A549 (cell line): ENCODE data around the gene SOX5. TPM values are rescaled to one million over a fixed set of nuclear protein-coding genes. Genes with fewer than 3 reads are reported as not detected.

Source experiments
- ATAC-seq, 2 experiments: fragments of 200-7000 bp in 1 of 2; fragments of >200 bp in 1 of 2; cut with Nextera tagmentation in 1 of 2; cut with Tn5 transposase in 1 of 2; 3 replicates each; pipeline versions ENCODE4 v1.8.0 to v1.9.1; 2018 to 2020; ENCODE audit warnings: mild to moderate bottlenecking in 1 of 2, moderate library complexity in 1 of 2
- CTCF ChIA-PET: fragments of 300-600 bp; sonication (Branson Sonifier 250); formaldehyde crosslinking; extraction: SDS; loops from one replicate; lab custom pipeline; 2021; ENCODE audit warnings: antibody characterized with exemption, inconsistent platforms; lab: Yijun Ruan, JAX
- POLR2A ChIA-PET: fragments of 350-600 bp; formaldehyde crosslinking; extraction: SDS; loops from one replicate; lab custom pipeline; 2021; ENCODE audit warnings: antibody characterized with exemption, inconsistent platforms; lab: Yijun Ruan, JAX
- DNase-seq, 2 experiments: peaks; one replicate each; pipeline versions ENCODE4 v3.0.0 to v3.0.0-alpha.2; 2011 to 2016; ENCODE audit warnings: low read depth in 1 of 2, low spot score in 1 of 2
- FAIRE-seq: peaks from 2 replicates; lab custom pipeline; 2011; peaks lifted over from hg19 to GRCh38; lab: Jason Lieb, UNC
- H3K27ac ChIP-seq, 2 experiments: fragments of >200 bp; sonication (Bioruptor Twin); formaldehyde crosslinking; 3 replicates each; pipeline ENCODE4 v1.5.1; 2016 to 2017
- H3K4me1 ChIP-seq: fragments of >200 bp; sonication (Bioruptor Twin); formaldehyde crosslinking; 3 replicates; pipeline ENCODE4 v1.6.1; 2016
- H3K4me2 ChIP-seq: fragments of >200 bp; sonication (Bioruptor Twin); formaldehyde crosslinking; 3 replicates; pipeline ENCODE4 v1.6.1; 2016
- H3K4me3 ChIP-seq: fragments of >200 bp; sonication (Bioruptor Twin); formaldehyde crosslinking; 3 replicates; pipeline ENCODE4 v1.5.1; 2016
- H3K9me3 ChIP-seq: fragments of >200 bp; sonication (Bioruptor Twin); formaldehyde crosslinking; 3 replicates; pipeline ENCODE4 v1.6.1; 2016
- ATOH8 ChIP-seq: fragments of 250-450 bp; sonication (Bioruptor Pico); IDR thresholded peaks from 2 replicates; pipeline ENCODE4 v1.5.0; 2020; ENCODE audit warnings: low read depth, mild to moderate bottlenecking, moderate library complexity
- BHLHE40 ChIP-seq: IDR thresholded peaks from 2 replicates; pipeline ENCODE4 v1.6.1; 2012; ENCODE audit warnings: low read depth, low read length, inconsistent platforms
- CBX2 ChIP-seq: fragments of 200-600 bp; sonication (generic); IDR thresholded peaks from 2 replicates; pipeline ENCODE4 v1.6.1; 2016; ENCODE audit warnings: low read depth, mild to moderate bottlenecking, borderline replicate concordance
- CHD2 ChIP-seq: fragments of 150-350 bp; IDR thresholded peaks from 2 replicates; pipeline ENCODE4 v1.6.1; 2014; ENCODE audit warnings: low read length; ENCODE audit not compliant: partially characterized antibody
- ELK1 ChIP-seq: fragments of 150-350 bp; IDR thresholded peaks from 2 replicates; pipeline ENCODE4 v1.6.1; 2014; ENCODE audit warnings: low read depth, mild to moderate bottlenecking, low read length
- ESRRA ChIP-seq: fragments of 150-350 bp; IDR thresholded peaks from 2 replicates; pipeline ENCODE4 v1.6.1; 2014; ENCODE audit warnings: mild to moderate bottlenecking, low read length, borderline replicate concordance
- FOSB ChIP-seq: fragments of 250-450 bp; sonication (Bioruptor Pico); IDR thresholded peaks from 2 replicates; pipeline ENCODE4 v1.5.0; 2020; ENCODE audit warnings: mild to moderate bottlenecking, moderate library complexity
- GATA3 ChIP-seq: IDR thresholded peaks from 2 replicates; pipeline ENCODE4 v1.6.1; 2012; ENCODE audit warnings: borderline replicate concordance
- HDAC2 ChIP-seq: fragments of 200-600 bp; sonication (generic); IDR thresholded peaks from 2 replicates; pipeline ENCODE4 v1.6.1; 2016
- HOXB13 ChIP-seq: fragments of 250-450 bp; sonication (Bioruptor Pico); IDR thresholded peaks from 2 replicates; pipeline ENCODE4 v1.5.0; 2020; ENCODE audit warnings: low read depth, mild to moderate bottlenecking, moderate library complexity
- HOXB5 ChIP-seq: fragments of 250-450 bp; sonication (Bioruptor Pico); IDR thresholded peaks from 2 replicates; pipeline ENCODE4 v1.5.0; 2020; ENCODE audit warnings: mild to moderate bottlenecking, moderate library complexity
- JUNB ChIP-seq: fragments of >200 bp; sonication (Bioruptor Twin); formaldehyde crosslinking; IDR thresholded peaks from 2 replicates; pipeline ENCODE4 v1.6.1; 2016
- MAFK ChIP-seq: fragments of 450-650 bp; IDR thresholded peaks from 2 replicates; pipeline ENCODE4 v1.6.1; 2014; ENCODE audit not compliant: partially characterized antibody
- MAX ChIP-seq: IDR thresholded peaks from 2 replicates; pipeline ENCODE4 v1.6.1; 2012
- MYC ChIP-seq: IDR thresholded peaks from 2 replicates; pipeline ENCODE4 v1.6.1; 2012; ENCODE audit warnings: mild to moderate bottlenecking, inconsistent platforms, low read length, improper control_type of control experiment, borderline replicate concordance
- PBX3 ChIP-seq: IDR thresholded peaks from 2 replicates; pipeline ENCODE4 v1.6.1; 2012
- POLR2AphosphoS2 ChIP-seq: conservative IDR thresholded peaks from 2 replicates; pipeline ENCODE4 v1.6.1; 2012; ENCODE audit warnings: low read length, improper control_type of control experiment, inconsistent platforms
- RAD21 ChIP-seq, 2 experiments: fragments of >200 bp in 1 of 2; sonication (Bioruptor Twin) in 1 of 2; formaldehyde crosslinking in 1 of 2; IDR thresholded peaks in 1 of 2; conservative IDR thresholded peaks in 1 of 2; 2 replicates in 1 of 2; 3 replicates in 1 of 2; pipeline ENCODE4 v1.6.1; 2012 to 2018; ENCODE audit warnings: inconsistent platforms in 1 of 2
- RARB ChIP-seq: fragments of 250-450 bp; sonication (Bioruptor Pico); IDR thresholded peaks from 2 replicates; pipeline ENCODE4 v1.8.0; 2021; ENCODE audit warnings: mild to moderate bottlenecking, moderate library complexity
- SREBF2 ChIP-seq: fragments of 450-650 bp; IDR thresholded peaks from 2 replicates; pipeline ENCODE4 v1.6.1; 2014; ENCODE audit warnings: mild to moderate bottlenecking, moderate library complexity
- USF2 ChIP-seq: fragments of 450-650 bp; IDR thresholded peaks from 2 replicates; pipeline ENCODE4 v1.6.1; 2014; ENCODE audit warnings: antibody characterized with exemption
- ZC3H11A ChIP-seq: fragments of 450-650 bp; IDR thresholded peaks from 2 replicates; pipeline ENCODE4 v1.6.1; 2014; ENCODE audit warnings: antibody characterized with exemption, mild to moderate bottlenecking
- ZNF302 ChIP-seq: fragments of 250-450 bp; sonication (Bioruptor Pico); IDR thresholded peaks from 2 replicates; pipeline ENCODE4 v1.9.0; 2021; ENCODE audit warnings: inconsistent platforms, mild to moderate bottlenecking, moderate library complexity
- WGBS: methylation state at CpG from one replicate; pipeline ENCODE4 v1.1.6; 2017; ENCODE audit errors: missing lambda C conversion rate; 5-methylcytosine and 5-hydroxymethylcytosine counted together
- polyA plus RNA-seq, 4 experiments: library from polyadenylated mRNA; depleted of rRNA in 3 of 4; stranded (reverse); fragments of >200 nt; fragmentation: RNase III in 1 of 4; extraction: RNeasy Plus Mini Kit Qiagen cat#74134 plus additional on column Dnase treatment in 1 of 4; gene quantifications; 2 replicates in 3 of 4; 3 replicates in 1 of 4; pipeline ENCODE4 v1.2.3, GENCODE V29; 2011 to 2017

SOX5 gene
- polyA plus RNA-seq, 2 of the 4 experiments (the other 2 are of a cell fraction) = not detected

- H3K4me2 ChIP-seq = no peak overlapping the region
- WGBS = 2% methylated on average over 5 of the region's 5 CpGs
Observed at GRCh38 chr12:23888396-23889068, 60.9 kb downstream of the SOX5 start.

GRCh38 chr12:23887055-23887835 is 62.2 kb downstream of the SOX5 start:
- POLR2A ChIA-PET = no interaction called here
- H3K4me3 ChIP-seq = no peak overlapping the region
- H3K4me1 ChIP-seq = no peaks in the 10 kb centered on the region
- no peak for DNase-seq
- ATAC-seq = no peak
- CTCF ChIA-PET = no interaction called here
- H3K9me3 ChIP-seq = no peaks in the 10 kb centered on the region
- 40% methylated on average over 3 of the region's 3 CpGs for WGBS
- no peak overlapping the region for H3K4me2 ChIP-seq
- FAIRE-seq = no peak
- H3K27ac ChIP-seq = no peak overlapping the region
- TF ChIP-seq JUNB (no peak), POLR2AphosphoS2 (no peak), RAD21 (conservative IDR thresholded peaks at IDR 0.05 in 1 of 2, IDR thresholded peaks at IDR 0.05 in 1 of 2) (no peak), PBX3 (no peak), USF2 (no peak)

More at GRCh38 chr12:23888396-23889068, 60.9 kb downstream of the SOX5 start:
- H3K9me3 ChIP-seq = no peaks in the 10 kb centered on the region
- no peaks in the 10 kb centered on the region for H3K4me1 ChIP-seq
- ATAC-seq = no peak
- ChIA-PET POLR2A (no interaction called here), CTCF (no interaction called here)
- no peak overlapping the region for H3K4me3 ChIP-seq
- no peak for FAIRE-seq
- DNase-seq = no peak
- no peak for TF ChIP-seq RARB (CRISPR knock-in tag)
- peak; percentile 77 for TF ChIP-seq MAFK
- H3K27ac ChIP-seq = no peak overlapping the region

GRCh38 chr12:23885394-23885793 is 64.1 kb downstream of the SOX5 start:
- no peak for FAIRE-seq
- Histone ChIP-seq H3K4me2 (no peak overlapping the region), H3K9me3 (no peaks in the 10 kb centered on the region), H3K4me1 (no peaks in the 10 kb centered on the region), H3K27ac (no peak overlapping the region), H3K4me3 (no peak overlapping the region)
- no peak for DNase-seq
- no peak for ATAC-seq
- POLR2A ChIA-PET = no interaction called here
- WGBS = 3% methylated on average over 2 of the region's 2 CpGs
- TF ChIP-seq ZC3H11A (no peak), ELK1 (no peak), ESRRA (no peak), SREBF2 (no peak)
- CTCF ChIA-PET = no interaction called here

GRCh38 chr12:23884909-23885308 is 64.6 kb downstream of the SOX5 start:
- no peak overlapping the region for H3K27ac ChIP-seq
- H3K4me3 ChIP-seq = no peak overlapping the region
- H3K4me2 ChIP-seq = no peak overlapping the region
- ATAC-seq (no peak), DNase-seq (no peak), FAIRE-seq (no peak)
- H3K4me1 ChIP-seq = no peaks in the 10 kb centered on the region
- ChIA-PET CTCF (no interaction called here), POLR2A (no interaction called here)
- TF ChIP-seq HOXB13 (CRISPR knock-in tag) = no peak
- no peak for TF ChIP-seq ATOH8 (CRISPR knock-in tag)
- no peak for TF ChIP-seq MAX
- no peak for TF ChIP-seq RAD21 (conservative IDR thresholded peaks at IDR 0.05 in 1 of 2, IDR thresholded peaks at IDR 0.05 in 1 of 2)
- TF ChIP-seq CHD2 = no peak
- TF ChIP-seq JUNB = no peak
- no peak for TF ChIP-seq MAFK
- no peak for TF ChIP-seq SREBF2
- TF ChIP-seq MYC = no peak
- TF ChIP-seq HOXB5 (CRISPR knock-in tag) = no peak
- no peak for TF ChIP-seq FOSB (CRISPR knock-in tag)
- TF ChIP-seq HDAC2 = no peak
- TF ChIP-seq BHLHE40 = no peak
- TF ChIP-seq GATA3 = no peak
- TF ChIP-seq ZNF302 (CRISPR knock-in tag) = no peak
- no peak for TF ChIP-seq CBX2
- WGBS = 2% methylated on average over 3 of the region's 3 CpGs
- no peaks in the 10 kb centered on the region for H3K9me3 ChIP-seq
